Activated CD4-positive, alpha-beta T cell treated with anti-CD3 and anti-CD28 coated beads, Interleukin-2, amount 50 U/mL, for 24 hours (primary cell): Measurements from ENCODE around the gene RNASE12.
"Not testable (repeated sequence)": the region's sequence is repeated elsewhere in the genome, so short reads cannot be mapped to it uniquely, and the experiment has no call there.

Source experiments
- DNase-seq, 2 donors: peaks; one replicate each; pipeline ENCODE4 v3.0.0-alpha.2; 2020; ENCODE audit warnings: low read depth in 1 of 2, low spot score in 1 of 2

Gene RNASE12

DNA sequence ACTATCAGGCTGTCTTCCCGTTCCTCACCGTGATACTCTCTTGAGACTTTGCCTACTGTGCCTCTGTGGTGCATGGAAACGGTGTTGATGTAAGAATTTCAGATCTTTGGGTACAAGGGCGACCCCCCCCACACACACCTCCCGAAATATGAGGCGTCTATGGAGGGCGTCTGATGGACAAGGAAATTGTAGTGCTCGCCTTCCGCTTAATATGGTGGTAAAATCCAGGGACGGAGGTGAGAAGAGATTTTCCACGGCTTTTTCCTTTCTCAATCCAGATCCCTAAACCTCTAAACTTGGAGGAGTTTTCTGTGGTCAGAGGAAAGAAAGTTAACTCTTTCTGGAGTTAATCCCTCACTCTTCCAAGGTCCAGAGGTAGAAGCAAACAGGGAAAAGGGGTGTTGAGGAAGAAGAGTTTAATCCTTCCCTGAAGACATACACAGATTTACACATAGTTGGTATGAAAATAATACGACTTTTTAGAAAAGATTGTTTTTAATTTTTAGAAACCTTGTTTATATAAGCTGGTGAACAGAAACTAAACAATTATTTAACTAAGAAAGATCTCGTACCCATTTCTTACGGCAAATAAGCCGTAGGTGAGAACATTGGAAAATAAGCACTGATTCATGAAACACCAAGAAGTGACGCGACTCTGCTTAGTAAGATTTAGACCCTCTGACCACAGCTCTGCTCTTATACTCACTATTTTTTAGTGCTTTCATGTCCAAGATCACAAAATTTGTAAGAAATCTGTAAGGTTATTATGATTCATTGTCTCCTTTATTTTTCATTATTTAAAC, 23.1 kb upstream of the RNASE12 start:
- DNase-seq = no peak

DNA sequence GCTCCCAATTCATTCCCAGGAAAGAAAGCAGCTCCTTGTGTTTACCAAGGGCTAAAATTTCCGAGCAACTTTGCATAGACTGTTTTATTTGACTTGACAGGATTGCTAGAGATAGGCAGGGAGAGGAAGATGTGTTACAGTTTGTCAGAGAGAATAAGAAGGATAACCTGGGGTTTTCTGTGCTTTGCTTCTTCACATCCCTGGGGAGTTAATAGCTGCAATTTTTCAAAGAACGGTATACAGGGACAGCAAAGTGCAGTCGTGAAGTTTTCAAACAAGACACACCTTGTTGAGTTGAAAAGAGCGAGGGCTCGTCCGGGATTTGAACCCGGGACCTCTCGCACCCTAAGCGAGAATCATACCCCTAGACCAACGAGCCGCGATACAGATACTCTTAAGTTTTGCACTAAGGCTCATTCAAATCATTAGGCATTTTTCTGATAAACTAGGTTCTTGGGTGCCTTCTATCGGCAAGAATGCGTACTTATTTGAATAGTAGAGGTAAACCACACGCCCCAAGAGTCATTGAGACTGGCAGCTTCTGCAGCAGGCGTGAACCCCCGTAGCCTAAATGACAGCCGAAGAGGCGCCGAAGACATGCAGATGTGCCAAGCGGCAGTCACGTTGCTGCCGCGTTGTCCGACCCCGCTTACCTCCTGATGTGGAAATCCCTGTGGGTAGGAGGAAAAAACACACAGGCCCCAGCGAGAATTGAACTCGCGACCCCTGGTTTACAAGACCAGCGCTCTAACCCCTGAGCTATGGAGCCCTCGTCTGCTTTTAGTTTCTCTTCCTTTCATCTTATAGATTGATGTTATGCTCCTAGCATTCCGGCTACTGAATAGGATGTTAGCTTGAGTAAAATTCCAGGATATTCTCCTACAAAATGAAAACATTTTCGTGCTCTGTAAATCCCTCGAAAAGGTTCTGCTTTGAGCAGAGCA, 22.2 kb upstream of the RNASE12 start:
- DNase-seq = peak; percentile 71 to 89

DNA sequence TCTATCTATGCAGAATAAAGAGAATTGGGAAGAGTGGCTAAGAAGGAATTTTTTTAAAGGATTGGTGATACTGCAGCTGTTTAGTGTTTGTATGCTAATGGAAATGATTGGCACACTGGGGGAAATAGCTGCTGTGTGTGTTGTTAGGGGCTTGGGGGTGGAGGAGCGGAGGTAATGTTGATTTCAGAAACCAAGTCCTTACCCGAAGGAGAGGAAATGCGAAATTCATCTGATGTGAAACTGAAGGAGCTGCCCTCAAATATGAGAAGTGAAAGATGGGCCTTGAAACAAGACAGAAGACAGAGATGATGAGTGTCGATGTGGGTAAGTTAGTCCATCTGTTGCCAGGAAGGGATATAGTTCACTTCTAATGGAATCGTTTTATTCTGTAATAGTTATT, 21.2 kb upstream of the RNASE12 start:
- DNase-seq = no peak

DNA sequence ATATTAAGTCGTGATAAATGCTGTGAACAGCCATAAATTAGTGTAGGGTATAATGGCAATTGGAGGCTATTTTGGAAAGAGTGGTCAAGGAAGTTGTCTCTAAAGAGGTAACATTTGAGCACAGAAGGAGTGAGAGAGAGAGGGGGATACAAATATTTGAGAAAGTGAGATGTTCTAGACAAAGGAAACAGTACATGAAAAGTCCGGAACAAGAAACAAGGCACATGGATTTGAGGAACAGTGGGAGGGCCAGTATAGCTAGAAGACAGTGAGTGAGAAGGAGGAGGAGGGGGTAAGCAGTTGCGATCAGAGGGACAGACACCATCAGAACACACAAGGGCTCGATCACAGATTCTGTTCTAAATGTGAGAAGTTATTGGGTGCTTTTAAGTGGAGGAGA, 20.1 kb upstream of the RNASE12 start:
- DNase-seq = no peak

DNA sequence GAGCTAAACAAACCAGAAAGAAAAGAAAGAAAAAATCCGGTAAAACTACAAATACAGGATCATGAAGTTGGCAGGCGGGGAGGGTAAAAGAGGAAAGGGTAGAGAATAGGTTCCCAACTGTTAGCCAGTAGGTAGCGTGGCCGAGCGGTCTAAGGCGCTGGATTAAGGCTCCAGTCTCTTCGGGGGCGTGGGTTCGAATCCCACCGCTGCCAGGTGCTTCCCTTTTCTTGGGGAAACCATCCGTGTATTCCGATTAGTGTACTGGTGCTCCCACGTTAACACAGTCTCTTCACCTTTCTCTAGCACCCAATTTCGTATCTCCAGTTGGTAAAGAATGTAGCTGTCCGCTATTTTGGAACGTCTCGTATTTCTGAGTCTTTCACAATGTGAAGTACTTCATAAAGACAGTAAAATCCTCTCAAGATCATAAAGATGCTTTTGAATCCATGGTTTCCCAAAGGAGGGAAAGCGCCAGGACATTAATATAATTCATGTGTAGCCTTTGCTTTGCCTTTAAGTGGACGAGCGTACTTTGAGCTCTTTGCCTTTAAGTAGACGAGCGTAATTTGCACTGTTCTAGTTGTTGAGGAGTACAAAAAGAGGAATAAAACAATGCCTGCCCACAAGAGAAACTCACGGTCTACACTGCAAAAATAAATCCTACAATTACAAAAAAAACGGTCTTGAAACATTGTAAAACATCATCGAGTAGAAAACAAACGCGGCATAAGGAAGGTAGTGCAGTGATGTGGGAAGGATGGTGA, 19.0 kb upstream of the RNASE12 start:
- peak; percentile 61 to 76 for DNase-seq

DNA sequence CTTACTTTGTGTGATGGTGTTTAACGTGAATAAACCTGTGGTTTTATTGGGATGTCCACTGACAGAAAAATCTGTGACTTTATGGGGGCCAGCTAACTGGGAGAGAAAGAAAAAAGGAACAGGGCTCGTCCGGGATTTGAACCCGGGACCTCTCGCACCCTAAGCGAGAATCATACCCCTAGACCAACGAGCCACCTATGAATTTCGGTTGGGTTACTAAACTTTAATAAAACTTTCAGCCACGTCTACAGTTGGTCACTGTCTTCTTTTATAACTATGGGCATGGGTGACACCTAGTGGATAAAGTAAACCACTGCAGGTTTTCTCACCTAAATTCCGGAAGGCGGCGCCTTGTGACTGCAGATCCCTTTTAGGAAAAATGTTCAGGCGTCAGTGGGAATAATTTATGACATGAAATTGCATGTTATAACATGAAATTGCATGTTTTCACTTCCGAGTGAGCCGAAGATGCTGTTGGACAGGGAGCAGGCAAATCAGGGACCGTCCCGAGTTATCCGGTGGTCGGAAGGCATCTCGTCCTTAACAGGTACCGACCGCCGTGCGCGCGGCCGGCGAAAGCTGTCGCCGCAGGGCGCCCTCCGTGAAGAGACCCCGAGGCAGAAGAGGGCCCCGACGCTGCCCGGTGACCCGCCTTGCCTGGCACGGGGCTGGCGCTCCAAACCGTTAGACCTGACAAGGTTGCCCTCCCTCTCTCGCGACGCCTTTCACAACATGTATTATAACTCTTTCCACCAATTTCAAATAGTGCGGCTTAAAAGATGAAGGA, 18.2 kb upstream of the RNASE12 start:
- peak; percentile 44 to 73 for DNase-seq

DNA sequence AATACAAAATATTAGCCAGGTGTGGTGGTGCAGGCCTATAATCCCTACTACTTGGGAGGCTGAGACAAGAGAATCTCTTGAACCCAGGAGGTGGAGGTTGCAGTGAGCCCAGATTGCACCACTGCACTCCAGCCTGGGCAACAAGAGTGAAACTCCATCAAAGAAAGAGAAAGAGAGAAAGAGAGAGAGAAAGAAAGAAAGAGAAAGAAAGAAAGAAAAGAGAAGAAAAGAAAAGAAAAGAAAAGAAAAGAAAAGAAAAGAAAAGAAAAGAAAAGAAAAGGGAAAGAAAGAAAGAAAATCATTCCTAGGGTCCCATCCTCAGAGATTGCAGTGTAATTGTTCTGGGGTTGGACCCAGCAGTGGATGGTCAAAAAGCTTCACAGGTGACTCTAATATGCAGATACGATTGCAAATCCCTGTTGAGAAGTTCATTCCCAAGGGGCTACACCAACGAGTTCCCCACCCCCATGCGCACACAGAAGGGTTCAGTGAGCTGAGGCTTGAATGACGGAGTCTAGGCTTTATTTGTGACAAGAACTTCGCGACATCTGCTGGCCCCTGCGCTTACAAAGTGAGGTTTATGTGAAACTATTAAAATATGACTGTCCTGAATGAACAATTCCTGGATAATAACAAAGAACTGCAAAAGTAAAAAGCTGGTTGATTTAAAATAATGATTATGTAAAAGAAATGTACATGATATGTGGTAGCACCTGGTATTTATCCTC, 17.4 kb upstream of the RNASE12 start:
- no peak for DNase-seq

DNA sequence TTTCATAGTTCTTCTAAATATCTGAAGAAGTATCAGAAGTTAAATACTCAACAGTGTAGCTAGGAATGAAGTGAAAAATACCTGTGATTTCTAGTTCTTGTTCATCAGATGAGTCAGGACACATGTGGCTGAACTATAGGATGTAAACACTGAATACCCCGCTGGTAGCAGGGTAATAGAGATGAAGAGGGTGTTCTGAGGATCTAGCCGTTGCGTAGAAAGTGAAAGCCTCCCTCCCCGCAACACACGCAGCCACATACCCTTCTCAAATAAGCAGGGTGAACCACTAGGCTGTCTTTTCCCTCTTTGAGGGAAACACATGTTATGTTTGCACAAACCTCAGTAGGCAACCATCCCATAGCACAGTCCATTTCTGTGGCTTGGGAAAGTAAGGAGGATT, 16.4 kb upstream of the RNASE12 start:
- no peak for DNase-seq

DNA sequence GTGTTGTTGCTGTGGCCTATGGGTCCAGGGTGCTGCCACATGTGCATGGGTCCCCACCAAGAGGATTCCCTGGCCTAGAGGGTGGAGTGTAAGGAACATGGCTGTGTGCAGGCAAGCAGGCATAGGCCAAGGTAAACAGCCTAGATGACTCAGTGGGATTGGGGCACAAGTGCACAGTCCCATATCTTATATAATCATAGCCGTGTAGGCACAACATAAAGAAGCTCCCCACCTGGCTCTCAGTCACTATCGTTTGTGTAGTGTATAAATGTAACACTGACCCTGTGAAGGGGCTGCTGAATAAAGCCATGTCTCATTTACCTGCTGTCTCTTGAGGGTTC, 15.7 kb upstream of the RNASE12 start:
- no peak for DNase-seq

DNA sequence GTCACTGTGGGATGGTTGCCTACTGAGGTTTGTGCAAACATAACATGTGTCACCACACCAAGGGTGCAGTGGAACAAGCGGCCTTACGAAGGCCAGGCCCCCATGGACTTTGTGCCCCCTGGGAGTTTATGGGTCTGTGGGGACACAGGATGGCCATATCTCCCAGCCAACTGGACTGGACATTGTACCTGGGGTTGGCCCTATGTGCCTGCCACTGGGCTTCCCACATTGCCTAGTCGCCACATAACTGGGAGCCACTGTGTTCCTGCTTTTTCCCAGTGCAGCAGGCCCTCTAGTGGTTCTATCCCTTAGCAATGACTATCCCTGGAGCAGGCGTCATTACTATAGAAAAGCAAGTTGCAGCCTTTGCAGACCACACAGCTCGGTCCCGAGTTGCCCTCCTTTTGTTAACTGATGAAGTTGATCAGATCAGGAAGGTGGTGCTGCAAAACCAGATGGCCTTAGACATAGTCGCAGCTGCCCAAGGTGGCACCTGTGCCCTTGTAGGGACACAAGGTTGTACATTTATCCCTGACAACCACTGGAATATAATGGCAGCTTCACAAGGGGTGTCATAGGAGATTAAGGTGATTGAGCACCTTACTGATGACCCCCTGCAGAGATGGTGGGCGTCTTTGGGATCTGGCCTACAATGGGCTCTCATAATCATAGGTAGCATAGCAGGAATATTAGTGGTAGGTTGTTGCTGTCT, 15.2 kb upstream of the RNASE12 start:
- DNase-seq = no peak

DNA sequence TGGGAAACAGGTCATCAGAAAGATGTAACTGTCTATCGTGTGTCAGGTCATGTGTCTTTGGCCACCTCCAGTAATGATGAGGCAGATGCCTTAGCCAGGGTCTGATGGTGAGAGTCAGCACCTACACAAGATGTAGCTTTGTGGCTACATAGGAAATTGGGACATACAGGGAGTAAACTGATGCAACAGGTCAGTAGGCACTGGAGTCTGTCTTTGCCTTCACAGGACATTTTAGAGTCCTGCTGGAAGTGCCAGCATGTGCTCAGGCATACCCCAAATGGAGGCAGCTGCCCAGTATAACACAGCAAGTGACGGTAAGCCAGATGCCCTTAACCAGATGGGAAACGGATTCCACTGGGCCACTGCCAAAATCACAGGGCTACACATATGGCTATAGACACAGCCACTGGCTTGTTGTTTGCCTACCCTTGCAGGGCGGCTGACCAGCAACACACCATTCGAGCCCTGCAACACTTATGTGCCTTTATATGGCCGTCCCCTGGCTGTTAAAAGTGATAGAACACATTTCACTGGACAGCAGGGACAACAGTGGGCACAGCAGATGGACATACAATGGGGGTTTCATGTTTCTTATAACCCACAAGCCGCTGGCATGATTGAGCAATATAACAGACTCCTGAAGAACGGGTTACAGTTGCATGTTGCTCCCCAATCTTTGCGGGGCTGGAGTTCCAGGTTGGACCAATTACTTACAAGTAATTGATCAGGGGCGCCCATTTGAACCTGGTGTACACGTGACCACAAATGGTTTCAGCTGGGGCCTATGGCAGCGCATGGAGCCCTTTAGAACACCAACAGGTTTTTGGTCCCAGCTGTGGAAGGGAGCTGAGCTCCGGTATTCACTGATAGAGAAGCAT, 12.9 kb upstream of the RNASE12 start:
- no peak for DNase-seq

DNA sequence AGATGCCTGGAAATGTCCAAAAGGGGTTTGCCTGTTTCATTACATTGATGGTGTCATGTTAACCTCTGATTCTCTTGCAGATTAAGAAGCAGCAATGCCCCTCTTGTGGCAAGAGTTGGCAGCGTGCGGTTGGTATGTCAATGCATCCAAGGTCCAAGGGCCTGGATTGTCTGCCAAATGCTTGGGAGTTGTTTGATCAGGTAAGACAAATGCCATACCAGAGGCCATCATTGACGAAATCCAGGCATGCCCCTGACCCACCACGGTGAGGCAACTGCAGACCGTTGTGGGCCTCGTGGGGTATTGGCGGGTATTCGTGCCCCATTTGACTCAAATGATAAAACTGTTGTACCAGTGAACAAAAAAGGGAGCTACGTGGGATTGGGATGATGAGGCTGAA, 11.4 kb upstream of the RNASE12 start:
- no peak for DNase-seq

DNA sequence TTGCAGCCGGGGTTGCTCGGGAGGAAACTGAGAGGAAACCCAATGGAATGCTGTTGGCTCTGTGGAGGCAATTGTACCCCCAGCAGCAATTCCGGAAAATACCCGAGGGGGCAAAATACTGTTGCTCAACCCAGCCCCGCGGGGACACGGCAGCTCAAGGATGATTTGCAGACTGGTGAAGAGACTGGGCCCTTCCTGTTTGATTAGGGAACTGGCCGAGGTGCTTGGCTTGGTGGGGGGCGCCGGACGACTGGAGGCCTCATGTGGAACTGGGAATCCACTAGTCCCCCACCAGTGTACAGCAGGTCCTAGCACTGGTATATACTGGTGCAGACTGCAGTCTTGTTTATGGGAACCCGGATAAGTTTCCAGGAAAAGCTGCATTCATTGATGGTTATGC, 10.3 kb upstream of the RNASE12 start:
- DNase-seq = no peak

DNA sequence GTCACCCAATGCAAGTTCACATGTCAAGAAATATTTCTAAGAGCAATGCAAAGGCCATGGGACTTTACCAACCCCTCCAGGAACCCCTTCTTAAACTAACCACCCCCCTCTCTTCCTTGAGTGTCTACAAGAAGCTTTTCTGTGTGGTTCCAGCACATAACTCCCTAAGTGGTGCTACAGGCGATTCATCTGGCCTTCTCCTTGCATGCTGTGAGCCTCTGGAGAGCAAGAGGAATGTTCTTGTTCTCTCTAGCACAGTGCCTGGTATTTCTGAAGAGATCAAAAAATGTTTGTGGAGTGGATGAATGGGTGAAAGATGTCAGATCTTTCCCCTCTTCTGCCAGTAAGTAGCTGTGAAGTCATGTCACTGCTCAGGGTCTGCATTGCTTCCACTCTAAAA, 5.9 kb upstream of the RNASE12 start:
- DNase-seq = no peak

DNA sequence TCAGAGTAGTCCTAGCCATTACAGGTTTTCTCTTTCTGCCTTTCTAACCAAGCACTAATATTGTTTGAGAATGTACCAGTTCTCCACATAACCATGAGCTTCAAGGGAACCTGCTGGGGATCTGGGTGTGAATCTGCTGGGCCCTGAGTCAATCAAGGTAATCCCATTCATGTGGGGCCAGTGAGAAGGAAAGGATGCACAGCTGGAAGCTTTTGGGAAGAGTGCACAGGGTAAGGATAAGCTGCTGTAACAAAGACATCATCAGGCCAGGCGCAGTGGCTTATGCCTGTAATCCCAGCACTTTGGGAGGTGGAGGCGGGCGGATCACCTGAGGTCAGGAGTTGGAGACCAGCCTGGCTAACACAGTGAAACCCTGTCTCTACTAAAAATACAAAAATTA, 4.5 kb upstream of the RNASE12 start:
- not testable (repeated sequence) for DNase-seq

DNA sequence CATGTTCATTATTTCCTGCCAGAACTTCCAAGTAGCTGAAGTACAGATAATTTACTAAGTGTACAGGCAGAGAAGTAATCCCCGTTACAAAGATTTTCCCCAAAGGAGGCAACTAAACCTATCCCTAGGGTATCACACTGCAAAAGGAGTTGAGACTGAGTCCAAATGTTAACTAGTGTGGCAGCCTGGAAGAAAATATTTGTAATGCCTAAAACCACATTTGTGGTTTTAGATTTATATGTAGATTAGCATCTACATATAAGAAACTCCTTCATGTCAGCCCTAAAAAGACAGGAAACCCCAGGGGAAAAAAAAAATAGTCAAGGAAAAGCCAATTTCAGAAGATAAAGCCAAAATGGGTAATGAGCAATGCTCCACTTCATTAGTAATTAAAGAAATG, 1.4 kb upstream of the RNASE12 start:
- DNase-seq = no peak

DNA sequence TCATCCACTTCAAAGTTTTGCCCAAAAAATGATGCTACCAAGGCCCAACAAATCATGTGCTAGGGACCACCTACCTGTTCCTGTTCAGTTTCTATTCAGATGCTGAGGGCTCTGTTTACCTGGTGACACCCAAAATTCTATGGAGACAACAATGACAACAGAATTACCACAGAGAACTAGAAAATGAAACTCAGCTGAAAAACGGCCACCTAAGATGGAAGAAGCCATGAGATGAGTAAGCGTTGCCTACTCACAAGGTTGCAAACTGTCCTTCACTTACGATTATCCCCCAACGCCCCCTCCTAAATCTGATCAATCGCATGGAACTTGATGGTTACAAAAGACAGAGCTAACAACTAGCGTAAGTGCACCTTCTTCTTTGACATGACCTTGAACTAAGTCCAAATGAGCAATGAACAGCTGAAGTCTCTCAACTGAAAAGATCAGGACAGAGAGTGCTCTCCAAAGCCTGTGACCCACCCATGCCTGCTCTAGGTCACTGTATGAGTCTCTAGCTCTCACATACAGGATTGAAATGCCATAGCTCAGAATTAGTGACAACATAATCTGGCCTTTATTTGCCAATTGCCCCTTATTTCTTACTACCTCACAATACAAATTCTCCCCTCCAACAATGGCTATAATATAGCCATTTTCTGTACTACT, 3.6 kb downstream of the RNASE12 start, which contains the start of gene RNASE11:
Gene RNASE11 (minus strand): TSS at position 513 of the 666 bp plus-strand sequence.
- DNase-seq = no peak

DNA sequence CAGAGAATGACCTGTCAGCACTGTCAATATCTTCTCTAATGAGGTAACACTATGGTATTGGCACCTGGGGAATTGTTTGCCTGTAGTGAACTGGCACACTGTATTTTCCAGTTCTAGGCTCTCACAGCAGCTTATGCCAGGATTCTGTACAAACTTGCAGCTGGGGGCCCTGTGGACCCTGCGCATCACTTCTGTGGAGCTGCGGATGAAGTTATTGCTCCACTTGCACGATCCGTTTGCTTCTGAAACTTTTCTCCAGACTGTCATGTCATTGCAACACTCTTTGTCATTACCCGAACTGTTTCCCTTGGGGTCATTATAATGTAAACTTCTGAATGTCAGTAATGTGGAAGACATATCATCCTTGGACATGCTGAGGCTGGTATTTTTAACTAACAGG, 7.3 kb downstream of the RNASE12 start:
- DNase-seq = no peak
